H7 (cell line): ENCODE data around the gene NAT9. TPM values are rescaled to one million over a fixed set of nuclear protein-coding genes. Genes with fewer than 3 reads are reported as not detected.

ENCODE experiments used
- DNase-seq: peaks from one replicate; pipeline ENCODE4 v3.0.0; 2012
- H3K27me3 ChIP-seq: 2 replicates; pipeline ENCODE4 v1.6.0; 2011; ENCODE audit warnings: mild to moderate bottlenecking, low read length; ENCODE audit not compliant: control insufficient read depth, insufficient read depth
- H3K36me3 ChIP-seq: replicated peaks from 2 replicates; pipeline ENCODE4 v1.5.1; 2011; ENCODE audit warnings: low read length; ENCODE audit not compliant: control insufficient read depth, insufficient read depth
- H3K4me3 ChIP-seq: 2 replicates; pipeline ENCODE4 v1.5.1; 2011; ENCODE audit warnings: low read depth, mild to moderate bottlenecking, control low read depth, low read length, moderate library complexity; ENCODE audit not compliant: insufficient read depth
- total RNA-seq: library from RNA; depleted of rRNA; stranded (reverse); fragments of >200 nt; shearing (Covaris generic); gene quantifications from 2 replicates; pipeline ENCODE4 v1.2.3, GENCODE V29; 2014

Gene NAT9
- total RNA-seq, 1 experiment from 2014 or later = 47.9 TPM

- Histone ChIP-seq H3K4me3 (no peak overlapping the region), H3K36me3 (no peaks in the 10 kb centered on the region; the same call in none of the 2 replicates), H3K27me3 (no peaks in the 10 kb centered on the region)
- peak; percentile 47 for DNase-seq
These were observed 36.2 kb upstream of the NAT9 start for GRCh38 chr17:74812109-74813009.

GRCh38 chr17:74810699-74811485 is 34.7 kb upstream of the NAT9 start:
- no peaks in the 10 kb centered on the region; the same call in none of the 2 replicates for H3K36me3 ChIP-seq
- no peaks in the 10 kb centered on the region for H3K27me3 ChIP-seq
- no peak for DNase-seq
- no peak overlapping the region for H3K4me3 ChIP-seq

GRCh38 chr17:74808714-74809430 is 32.7 kb upstream of the NAT9 start:
- Histone ChIP-seq H3K27me3 (no peaks in the 10 kb centered on the region), H3K36me3 (peaks cover 1% of the 10 kb centered on the region), H3K4me3 (no peak overlapping the region)
- DNase-seq = no peak

- no peak for DNase-seq
- Histone ChIP-seq H3K4me3 (no peak overlapping the region), H3K36me3 (peaks cover 1% of the 10 kb centered on the region), H3K27me3 (no peaks in the 10 kb centered on the region)
These were observed 31.8 kb upstream of the NAT9 start for GRCh38 chr17:74807925-74808324.

GRCh38 chr17:74807441-74807840 is 31.3 kb upstream of the NAT9 start:
- H3K4me3 ChIP-seq = no peak overlapping the region
- no peaks in the 10 kb centered on the region for H3K27me3 ChIP-seq
- no peak for DNase-seq
- H3K36me3 ChIP-seq = peaks cover 1% of the 10 kb centered on the region

GRCh38 chr17:74806334-74806733 is 30.2 kb upstream of the NAT9 start:
- H3K27me3 ChIP-seq = no peaks in the 10 kb centered on the region
- peaks cover 1% of the 10 kb centered on the region for H3K36me3 ChIP-seq
- H3K4me3 ChIP-seq = no peak overlapping the region
- no peak for DNase-seq

- DNase-seq = peak; percentile 62
- Histone ChIP-seq H3K4me3 (no peak overlapping the region), H3K27me3 (no peaks in the 10 kb centered on the region), H3K36me3 (peaks cover 1% of the 10 kb centered on the region)
These were observed 29.4 kb upstream of the NAT9 start for GRCh38 chr17:74805591-74805991.

GRCh38 chr17:74804683-74805082 is 28.5 kb upstream of the NAT9 start:
- Histone ChIP-seq H3K36me3 (peaks cover 1% of the 10 kb centered on the region), H3K4me3 (no peak overlapping the region), H3K27me3 (no peaks in the 10 kb centered on the region)
- no peak for DNase-seq

- Histone ChIP-seq H3K27me3 (no peaks in the 10 kb centered on the region), H3K36me3 (peaks cover 2% of the 10 kb centered on the region), H3K4me3 (no peak overlapping the region)
- no peak for DNase-seq
These were observed 27.8 kb upstream of the NAT9 start for GRCh38 chr17:74803971-74804370.

GRCh38 chr17:74803388-74803930 is 27.3 kb upstream of the NAT9 start:
- Histone ChIP-seq H3K4me3 (no peak overlapping the region), H3K36me3 (peaks cover 6% of the 10 kb centered on the region), H3K27me3 (no peaks in the 10 kb centered on the region)
- DNase-seq = no peak

- Histone ChIP-seq H3K27me3 (no peaks in the 10 kb centered on the region), H3K4me3 (no peak overlapping the region)
These were observed 25.8 kb upstream of the NAT9 start for GRCh38 chr17:74801896-74802295.

GRCh38 chr17:74800531-74800930 is 24.4 kb upstream of the NAT9 start:
- no peak overlapping the region for H3K4me3 ChIP-seq
- H3K36me3 ChIP-seq = peaks cover 9% of the 10 kb centered on the region
- no peak for DNase-seq
- H3K27me3 ChIP-seq = no peaks in the 10 kb centered on the region

More at GRCh38 chr17:74801896-74802295, 25.8 kb upstream of the NAT9 start:
- peaks cover 6% of the 10 kb centered on the region for H3K36me3 ChIP-seq
- DNase-seq = no peak

- Histone ChIP-seq H3K4me3 (no peak overlapping the region), H3K36me3 (peaks cover 11% of the 10 kb centered on the region), H3K27me3 (no peaks in the 10 kb centered on the region)
- no peak for DNase-seq
These were observed 23.0 kb upstream of the NAT9 start for GRCh38 chr17:74799097-74799496.

GRCh38 chr17:74798239-74798707 is 22.1 kb upstream of the NAT9 start:
- peaks cover 12% of the 10 kb centered on the region for H3K36me3 ChIP-seq
- no peak for DNase-seq
- H3K4me3 ChIP-seq = no peak overlapping the region
- H3K27me3 ChIP-seq = no peaks in the 10 kb centered on the region
